Heart right ventricle (tissue), 16 donors: ENCODE results near the gene SHANK1. TPM values are rescaled to one million over a fixed set of nuclear protein-coding genes. Genes with fewer than 3 reads are reported as not detected.

ENCODE experiments used
- ATAC-seq, 8 donors: fragments of 200-7000 bp; cut with Tn5 transposase; one replicate each; pipeline ENCODE4 v1.9.1; 2020; ENCODE audit warnings: mild to moderate bottlenecking in 8 of 8, moderate library complexity in 8 of 8, moderate number of reproducible peaks in 1 of 8
- DNase-seq, 2 donors: peaks; one replicate each; pipeline ENCODE4 v3.0.0-alpha.2; 2020
- H3K27ac ChIP-seq, 10 donors: fragments of 200-600 bp; sonication (generic) in 2 of 10; one replicate each; pipeline versions ENCODE4 v1.5.0 to v1.8.0; 2020 to 2022; ENCODE audit warnings: mild to moderate bottlenecking in 3 of 10
- H3K27me3 ChIP-seq, 7 donors: fragments of 200-600 bp; one replicate each; pipeline ENCODE4 v1.8.0; 2021 to 2022; ENCODE audit warnings: mild to moderate bottlenecking in 2 of 7
- H3K36me3 ChIP-seq, 9 donors: fragments of 200-600 bp; sonication (generic) in 1 of 9; one replicate each; pipeline versions ENCODE4 v1.5.0 to v1.8.0; 2020 to 2022; ENCODE audit warnings: mild to moderate bottlenecking in 2 of 9
- H3K4me1 ChIP-seq, 9 donors: fragments of 200-600 bp; sonication (generic) in 1 of 9; one replicate each; pipeline versions ENCODE4 v1.5.0 to v1.8.0; 2020 to 2022; ENCODE audit warnings: mild to moderate bottlenecking in 4 of 9
- H3K4me3 ChIP-seq, 10 donors: fragments of 200-600 bp; sonication (generic) in 2 of 10; one replicate each; pipeline versions ENCODE4 v1.5.0 to v1.8.0; 2020 to 2022; ENCODE audit warnings: mild to moderate bottlenecking in 7 of 10, moderate library complexity in 2 of 10
- H3K9me3 ChIP-seq, 11 donors: fragments of 200-600 bp in 10 of 11; sonication (generic) in 2 of 11; one replicate each; pipeline versions ENCODE4 v1.5.0 to v1.8.0; 2013 to 2022; ENCODE audit warnings: mild to moderate bottlenecking in 2 of 11, control low read depth in 1 of 11, moderate library complexity in 1 of 11
- CTCF ChIP-seq, 9 donors: fragments of 200-600 bp; sonication (generic) in 2 of 9; IDR thresholded peaks; one replicate each; pipeline versions ENCODE4 v1.5.0 to v1.8.0; 2021 to 2022; ENCODE audit warnings: antibody characterized with exemption in 9 of 9, mild to moderate bottlenecking in 5 of 9, moderate library complexity in 1 of 9
- WGBS, 2 donors: extraction: QIAGEN DNeasy Blood & Tissue Kit; methylation state at CpG; one replicate each; pipeline ENCODE4 v1.1.7; 2013; ENCODE audit warnings: inconsistent platforms in 1 of 2; 5-methylcytosine and 5-hydroxymethylcytosine counted together
- intact Hi-C, 10 donors: fragments of 100-400 bp; cut with DNase I; formaldehyde crosslinking; loops; one replicate each; pipeline versions ENCODE4 v1.11.1 to v1.14.2; 2022
- polyA plus RNA-seq, 2 donors: library from polyadenylated mRNA; stranded (reverse); fragments of 200-250 nt; gene quantifications; one replicate each; pipeline ENCODE4 v1.2.3, GENCODE V29; 2013
- total RNA-seq, 10 donors: library from RNA; stranded (reverse); fragmentation: NEBNext Ultra II Directional in 3 of 10; extraction: Animal tissue kit (Norgen Biotek cat#: 25700) in 3 of 10; gene quantifications; one replicate each; pipeline versions ENCODE4 v1.2.1 to v1.2.4, GENCODE V29; 2021 to 2023
- donor health status: Arrhythmogenic right ventricular cardiomyopathy.
- donor health status: ischemic (EF 13 %, LVEDD 7.1; RV severe dilation, severe dysfunction).
- donor health status: healthy with polysubstance abuse.
- donor health status: DM: no; HTN: yes; CAD: no.
- donor health status: DM: no; HTN: no; CAD: no.
- donor health status: ischemic (EF 25% LVEDD 6.9; RV normal size, moderate dysfunction).
- donor health status: ischemic (EF 25% LVEDD 5.7; RV mildly dilated, moderate dysfunction).
- donor health status: healthy.
- donor health status: DM: yes; HTN: yes; CAD: no.
- donor health status: Ischemic cardiomyopathy.
- donor health status: ischemic (EF 35%, LVEDD 5.7; RV mildly dilated, moderate dysfunction).
- donor health status: nonischemic (EF 11% LVEDD 7.7; RV severe dilation, severe dysfunction).
- donor health status: DM: yes; HTN: yes; CAD: no.
- donor health status: PGD.
- donor health status: ischemic (EF 29% LVEDD 5.4; RV normal size, mild dysfunction).
- donor health status: nonischemic (EF 23%, LVEDD 6.1; RV moderate dilation, normal function).

The SHANK1 gene
- total and polyA plus RNA-seq, 12 donors = 0.07 to 1.5 (median 0.37) TPM; not detected in 1

DNA sequence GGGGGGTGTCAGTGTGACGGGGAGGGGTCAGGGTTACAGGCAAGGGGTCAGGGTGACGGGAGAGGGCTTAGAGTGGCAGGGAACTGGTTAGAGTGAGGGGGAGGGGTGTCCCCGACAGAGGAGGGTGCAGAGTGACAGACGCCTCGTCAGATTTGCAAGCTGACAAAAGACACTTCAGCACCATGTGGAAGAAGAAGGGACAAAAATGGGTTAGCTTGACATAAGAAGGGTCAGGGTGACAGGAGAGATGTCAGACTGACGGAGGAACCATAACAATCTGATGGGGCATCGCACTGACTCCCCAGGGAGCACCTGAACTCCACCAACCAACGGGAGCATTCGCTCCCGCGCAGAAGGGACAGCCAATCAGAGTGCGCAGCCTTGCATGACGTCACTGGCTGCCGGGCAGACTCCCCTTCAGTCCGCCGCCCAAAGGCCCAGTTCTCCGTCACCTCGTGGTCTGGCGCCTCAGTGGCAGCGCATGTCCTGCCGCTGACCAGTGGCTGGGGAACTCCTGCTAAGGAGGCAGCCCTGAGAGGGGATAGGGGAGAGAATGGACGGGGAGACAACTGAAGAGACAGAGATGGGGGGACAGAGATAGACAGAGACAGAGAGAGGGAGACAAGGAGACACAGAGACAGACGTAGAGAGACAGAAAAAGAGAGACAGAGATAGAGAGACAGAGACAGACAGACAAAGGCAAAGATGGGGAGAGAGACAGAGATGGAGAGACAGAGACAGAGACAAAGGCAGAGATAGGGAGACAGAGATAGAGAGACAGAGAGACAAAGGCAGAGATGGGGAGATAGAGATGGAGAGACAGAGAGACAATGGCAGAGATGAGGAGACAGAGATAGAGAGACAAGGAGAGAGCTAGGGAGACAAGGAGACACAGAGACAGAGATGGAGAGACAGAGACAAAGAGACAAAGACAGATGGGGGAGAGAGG, 40.2 kb downstream of the SHANK1 start:
- Histone ChIP-seq H3K4me3 (no peak overlapping the region), H3K9me3 (peaks cover 0 to 9% (median 0%) of the 10 kb centered on the region in 11 donors), H3K27me3 (peaks cover 0 to 79% (median 54%) of the 10 kb centered on the region in 7 donors), H3K4me1 (peaks cover 0 to 7% (median 0%) of the 10 kb centered on the region in 9 donors), H3K27ac (no peak overlapping the region), H3K36me3 (no peaks in the 10 kb centered on the region)
- peak; percentile 88 to 96 (median 94) for ATAC-seq
- intact Hi-C loops = no loop called here
- DNase-seq = peak; percentile 69 to 80
- no peak for TF ChIP-seq CTCF (IDR thresholded peaks at IDR 0.05)
- WGBS, 2 donors = 10 to 12% methylated on average over 23 of the region's 23 CpGs

GRCh38 chr19:50678323-50678722, 41.3 kb downstream of the SHANK1 start:
- H3K4me3 ChIP-seq = no peak overlapping the region
- no peaks in the 10 kb centered on the region for H3K36me3 ChIP-seq
- WGBS, 2 donors = 46 to 59% methylated on average over 3 of the region's 3 CpGs
- ATAC-seq = no peak
- H3K27me3 ChIP-seq = peaks cover 0 to 76% (median 54%) of the 10 kb centered on the region in 7 donors
- H3K4me1 ChIP-seq = peaks cover 0 to 7% (median 0%) of the 10 kb centered on the region in 9 donors
- DNase-seq = no peak
- no peak for TF ChIP-seq CTCF (IDR thresholded peaks at IDR 0.05)
- no peak overlapping the region for H3K27ac ChIP-seq
- intact Hi-C loops = no loop called here
- H3K9me3 ChIP-seq = peaks cover 0 to 9% (median 0%) of the 10 kb centered on the region in 11 donors

- WGBS, 2 donors = 37 to 60% methylated on average over 5 of the region's 5 CpGs
- H3K9me3 ChIP-seq = peaks cover 0 to 9% (median 0%) of the 10 kb centered on the region in 11 donors
- no peak for TF ChIP-seq CTCF (IDR thresholded peaks at IDR 0.05)
- no peak overlapping the region for H3K27ac ChIP-seq
- no peaks in the 10 kb centered on the region for H3K36me3 ChIP-seq
- no peak overlapping the region for H3K4me3 ChIP-seq
- H3K4me1 ChIP-seq = peaks cover 0 to 7% (median 0%) of the 10 kb centered on the region in 9 donors
- no peak for DNase-seq
- intact Hi-C loops = no loop called here
- ATAC-seq = no peak
- peaks cover 0 to 77% (median 61%) of the 10 kb centered on the region in 7 donors for H3K27me3 ChIP-seq
Observed at GRCh38 chr19:50677636-50678035, 42.0 kb downstream of the SHANK1 start.

DNA sequence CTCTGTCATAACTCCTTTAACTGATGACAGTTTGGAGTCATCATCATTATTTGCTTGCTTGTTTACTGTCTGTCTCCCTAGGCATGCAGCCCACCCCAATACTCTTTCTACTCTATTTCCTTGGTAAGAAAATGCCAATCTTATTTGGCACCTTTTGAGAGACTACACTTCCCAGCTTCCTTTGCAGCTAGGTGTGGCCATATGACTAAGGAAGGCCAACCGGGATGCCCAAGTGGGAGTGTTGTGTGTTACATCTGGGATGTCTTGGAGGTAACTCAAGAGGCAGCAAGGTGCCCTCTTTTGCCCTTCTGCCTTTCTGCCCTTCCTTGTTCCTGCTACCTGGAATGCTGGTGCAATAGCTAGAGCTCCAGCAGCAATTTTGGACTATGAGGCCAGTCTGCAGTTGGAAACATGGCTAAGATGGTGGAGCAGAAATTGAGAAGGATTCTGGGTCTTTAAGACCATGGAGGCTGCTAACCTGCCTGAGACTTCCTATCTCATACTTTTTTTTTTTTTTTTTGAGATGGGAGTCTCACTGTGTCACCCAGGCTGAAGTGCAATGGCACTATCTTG, 42.9 kb downstream of the SHANK1 start:
- H3K27me3 ChIP-seq = peaks cover 0 to 76% (median 64%) of the 10 kb centered on the region in 7 donors
- WGBS, 2 donors = 58 to 69% methylated on average over 1 of the region's 1 CpG
- intact Hi-C loops = no loop called here

More for the DNA sequence above, 42.9 kb downstream of the SHANK1 start:
- Histone ChIP-seq H3K36me3 (no peaks in the 10 kb centered on the region), H3K4me3 (no peak overlapping the region), H3K4me1 (peaks cover 0 to 7% (median 0%) of the 10 kb centered on the region in 9 donors), H3K27ac (no peak overlapping the region), H3K9me3 (peaks cover 0 to 9% (median 0%) of the 10 kb centered on the region in 11 donors)
- TF ChIP-seq CTCF (IDR thresholded peaks at IDR 0.05) = no peak
- DNase-seq (no peak), ATAC-seq (no peak)
